Smooth muscle cell (in vitro differentiated cells): ENCODE results near the gene RAP1GDS1. TPM values are rescaled to one million over a fixed set of nuclear protein-coding genes. Genes with fewer than 3 reads are reported as not detected.

Experiments
- DNase-seq: peaks from one replicate; lab custom pipeline; 2025; ENCODE audit not compliant: unreplicated experiment; lab: John Stamatoyannopoulos, UW
- H2AFZ ChIP-seq: fragments of 200-600 bp; sonication (generic); 2 replicates; pipeline ENCODE4 v1.6.0; 2016; ENCODE audit warnings: antibody characterized with exemption, low read depth, mild to moderate bottlenecking
- H3F3A ChIP-seq: fragments of 200-600 bp; sonication (generic); 2 replicates; pipeline ENCODE4 v1.6.0; 2017; ENCODE audit warnings: antibody characterized with exemption, low read depth
- H3K27ac ChIP-seq: fragments of 200-600 bp; sonication (generic); 2 replicates; pipeline ENCODE4 v1.5.1; 2016; ENCODE audit warnings: low read depth, mild to moderate bottlenecking
- H3K27me3 ChIP-seq: fragments of 200-600 bp; sonication (generic); 2 replicates; pipeline ENCODE4 v1.6.1; 2016; ENCODE audit warnings: low read depth, mild to moderate bottlenecking
- H3K36me3 ChIP-seq: fragments of 200-600 bp; sonication (generic); 2 replicates; pipeline ENCODE4 v1.5.1; 2016; ENCODE audit warnings: low read depth
- H3K4me1 ChIP-seq: fragments of 200-600 bp; sonication (generic); 2 replicates; pipeline ENCODE4 v1.5.1; 2016; ENCODE audit warnings: low read depth
- H3K4me2 ChIP-seq: fragments of 200-600 bp; sonication (generic); 2 replicates; pipeline ENCODE4 v1.6.0; 2016; ENCODE audit warnings: mild to moderate bottlenecking
- H3K4me3 ChIP-seq: fragments of 200-600 bp; sonication (generic); 2 replicates; pipeline ENCODE4 v1.5.1; 2016; ENCODE audit warnings: mild to moderate bottlenecking
- H3K79me2 ChIP-seq: fragments of 200-600 bp; sonication (generic); 2 replicates; pipeline ENCODE4 v1.6.0; 2016; ENCODE audit warnings: low read depth, mild to moderate bottlenecking
- H3K9ac ChIP-seq: fragments of 200-600 bp; sonication (generic); 2 replicates; pipeline ENCODE4 v1.6.0; 2016; ENCODE audit warnings: low read depth
- H3K9me3 ChIP-seq: fragments of 200-600 bp; sonication (generic); replicated peaks from 2 replicates; pipeline ENCODE4 v1.5.1; 2016; ENCODE audit warnings: low read depth
- H4K20me1 ChIP-seq: fragments of 200-600 bp; sonication (generic); 2 replicates; pipeline ENCODE4 v1.6.0; 2016; ENCODE audit warnings: low read depth
- WGBS: methylation state at CpG from one replicate; pipeline ENCODE4 v1.1.7; 2016; ENCODE audit warnings: low lambda C conversion rate; 5-methylcytosine and 5-hydroxymethylcytosine counted together
- polyA plus RNA-seq: library from polyadenylated mRNA; unstranded; fragments of >200 nt; fragmentation: Nextera tagmentation; extraction: Ambion mirVana; gene quantifications from 2 replicates; pipeline ENCODE4 v1.2.1, GENCODE V29; 2016
- total RNA-seq: library from RNA; depleted of rRNA; stranded (reverse); fragments of >200 nt; gene quantifications from 2 replicates; pipeline ENCODE4 v1.2.3, GENCODE V29; 2014
- TF ChIP-seq, protein P1 (sequence below): fragments of 200-600 bp; sonication (generic); IDR thresholded peaks from 2 replicates; pipeline ENCODE4 v1.5.1; 2017; ENCODE audit warnings: borderline replicate concordance, mild to moderate bottlenecking, antibody characterized with exemption; ENCODE audit not compliant: insufficient read depth, poor library complexity, severe bottlenecking

The RAP1GDS1 gene
- total and polyA plus RNA-seq, 2 experiments from 2014 or later: 28.4 to 67.9 TPM

DNA sequence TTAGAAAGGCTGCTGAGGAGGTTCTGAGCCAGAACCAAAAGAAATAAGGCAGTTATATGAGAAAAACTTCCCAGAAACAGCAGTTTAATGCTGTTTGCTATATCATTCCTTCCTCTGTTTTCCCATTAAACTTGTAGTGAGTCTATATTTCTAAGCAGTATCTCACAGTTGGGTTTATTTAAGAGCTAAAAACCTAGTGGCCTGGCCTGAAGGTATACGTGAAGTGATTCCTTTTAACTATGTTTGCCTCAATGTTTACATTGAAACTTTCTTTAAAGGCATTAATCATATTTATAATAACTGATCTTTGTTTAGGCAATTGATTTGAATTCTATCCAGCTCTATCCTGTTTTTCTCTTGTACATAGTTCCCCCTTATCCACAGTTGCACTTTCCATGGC, 19.1 kb upstream of the RAP1GDS1 start:
- H3K4me1 ChIP-seq: no peaks in the 10 kb centered on the region
- TF ChIP-seq, protein P1, sequence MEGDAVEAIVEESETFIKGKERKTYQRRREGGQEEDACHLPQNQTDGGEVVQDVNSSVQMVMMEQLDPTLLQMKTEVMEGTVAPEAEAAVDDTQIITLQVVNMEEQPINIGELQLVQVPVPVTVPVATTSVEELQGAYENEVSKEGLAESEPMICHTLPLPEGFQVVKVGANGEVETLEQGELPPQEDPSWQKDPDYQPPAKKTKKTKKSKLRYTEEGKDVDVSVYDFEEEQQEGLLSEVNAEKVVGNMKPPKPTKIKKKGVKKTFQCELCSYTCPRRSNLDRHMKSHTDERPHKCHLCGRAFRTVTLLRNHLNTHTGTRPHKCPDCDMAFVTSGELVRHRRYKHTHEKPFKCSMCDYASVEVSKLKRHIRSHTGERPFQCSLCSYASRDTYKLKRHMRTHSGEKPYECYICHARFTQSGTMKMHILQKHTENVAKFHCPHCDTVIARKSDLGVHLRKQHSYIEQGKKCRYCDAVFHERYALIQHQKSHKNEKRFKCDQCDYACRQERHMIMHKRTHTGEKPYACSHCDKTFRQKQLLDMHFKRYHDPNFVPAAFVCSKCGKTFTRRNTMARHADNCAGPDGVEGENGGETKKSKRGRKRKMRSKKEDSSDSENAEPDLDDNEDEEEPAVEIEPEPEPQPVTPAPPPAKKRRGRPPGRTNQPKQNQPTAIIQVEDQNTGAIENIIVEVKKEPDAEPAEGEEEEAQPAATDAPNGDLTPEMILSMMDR: no peak

DNA sequence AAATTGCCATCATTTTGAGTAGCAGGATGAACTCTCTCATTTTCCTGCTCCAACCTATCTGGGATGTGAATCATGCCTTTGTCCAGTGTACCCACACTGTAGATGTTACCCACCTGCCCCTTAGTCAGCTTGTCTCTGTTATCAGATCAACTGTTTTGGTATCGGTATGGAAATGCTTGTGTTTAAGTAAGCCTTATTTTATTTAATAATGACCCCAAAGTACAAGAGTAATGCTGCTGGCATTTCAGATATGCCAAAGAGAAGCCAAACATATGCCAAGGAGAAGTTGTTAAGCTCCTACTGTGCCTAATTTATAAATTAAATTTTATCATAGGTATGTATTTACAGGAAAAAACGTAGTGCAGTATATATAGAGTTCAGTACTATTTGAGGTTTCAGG, 18.6 kb upstream of the RAP1GDS1 start:
- H3K36me3 ChIP-seq: no peaks in the 10 kb centered on the region
- H3F3A ChIP-seq: no peaks in the 10 kb centered on the region
- H3K4me2 ChIP-seq: no peak overlapping the region
- DNase-seq: no peak
- TF ChIP-seq, protein P1: no peak
- H3K4me1 ChIP-seq: no peaks in the 10 kb centered on the region
- H3K27me3 ChIP-seq: no peaks in the 10 kb centered on the region
- no peaks in the 10 kb centered on the region for H4K20me1 ChIP-seq
- no peaks in the 10 kb centered on the region for H3K79me2 ChIP-seq
- no peak overlapping the region for H3K27ac ChIP-seq
- no peak overlapping the region for H2AFZ ChIP-seq
- WGBS: 87% methylated on average over 2 of the region's 2 CpGs
- no peak overlapping the region for H3K4me3 ChIP-seq
- no peaks in the 10 kb centered on the region for H3K9me3 ChIP-seq
- no peak overlapping the region for H3K9ac ChIP-seq

More for the DNA sequence above, 19.1 kb upstream of the RAP1GDS1 start:
- Histone ChIP-seq H3K4me3 (no peak overlapping the region), H4K20me1 (no peaks in the 10 kb centered on the region), H3K27ac (no peak overlapping the region), H3K27me3 (no peaks in the 10 kb centered on the region), H2AFZ (no peak overlapping the region), H3K9me3 (no peaks in the 10 kb centered on the region), H3K9ac (no peak overlapping the region), H3K36me3 (no peaks in the 10 kb centered on the region), H3K4me2 (no peak overlapping the region), H3F3A (no peaks in the 10 kb centered on the region), H3K79me2 (no peaks in the 10 kb centered on the region)
- no peak for DNase-seq
- 100% methylated on average over 1 of the region's 1 CpG for WGBS

DNA sequence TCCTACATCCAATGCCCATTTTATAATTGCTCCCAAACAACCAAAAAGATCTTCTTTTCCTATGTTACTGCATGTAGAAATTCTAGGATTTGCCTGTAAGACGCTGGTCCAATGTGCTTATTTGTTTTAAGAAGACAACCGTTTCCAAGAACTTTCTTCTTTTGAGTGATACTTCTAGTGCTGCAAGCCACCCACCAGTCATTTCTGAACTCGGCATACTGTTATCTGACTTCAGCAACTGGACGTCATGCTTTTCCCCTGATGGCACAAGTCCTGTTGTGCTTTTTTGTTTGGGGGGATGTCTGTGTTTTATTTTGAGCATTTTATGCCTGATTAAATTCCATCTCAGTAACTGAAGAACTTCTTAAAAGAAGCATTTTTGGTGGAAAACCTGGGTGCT, 16.0 kb upstream of the RAP1GDS1 start:
- H4K20me1 ChIP-seq: no peaks in the 10 kb centered on the region
- TF ChIP-seq, protein P1: no peak
- H3K36me3 ChIP-seq: no peaks in the 10 kb centered on the region
- no peak for DNase-seq
- no peaks in the 10 kb centered on the region for H3F3A ChIP-seq
- WGBS: 80% methylated on average over 4 of the region's 4 CpGs
- no peak overlapping the region for H3K4me3 ChIP-seq
- H3K27ac ChIP-seq: no peak overlapping the region
- no peaks in the 10 kb centered on the region for H3K27me3 ChIP-seq
- H3K79me2 ChIP-seq: no peaks in the 10 kb centered on the region
- no peaks in the 10 kb centered on the region for H3K9me3 ChIP-seq
- no peaks in the 10 kb centered on the region for H3K4me1 ChIP-seq
- no peak overlapping the region for H3K4me2 ChIP-seq
- H2AFZ ChIP-seq: no peak overlapping the region
- H3K9ac ChIP-seq: no peak overlapping the region

DNA sequence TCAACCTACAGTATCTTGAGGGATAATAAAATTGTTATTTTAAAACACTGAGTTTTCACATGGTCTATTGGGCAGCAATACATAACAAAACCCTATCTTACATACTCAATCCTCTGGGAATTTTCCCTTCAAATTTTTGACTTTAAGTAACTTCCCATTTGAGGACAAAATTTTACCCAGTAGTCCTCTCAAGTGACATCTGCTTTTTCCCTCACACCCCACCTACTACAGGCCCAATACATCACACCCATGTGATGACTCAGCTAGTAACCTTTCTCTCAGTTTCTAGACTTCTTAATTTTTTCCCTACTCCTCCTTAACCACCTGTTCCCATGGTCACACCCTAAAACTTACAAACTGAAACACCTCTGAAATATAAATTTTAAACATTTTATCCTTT, 12.2 kb upstream of the RAP1GDS1 start:
- Histone ChIP-seq H3K9me3 (no peaks in the 10 kb centered on the region), H3K36me3 (no peaks in the 10 kb centered on the region), H3K4me3 (no peak overlapping the region), H3K27ac (no peak overlapping the region), H3K4me2 (no peak overlapping the region), H4K20me1 (no peaks in the 10 kb centered on the region), H3K27me3 (no peaks in the 10 kb centered on the region), H3K9ac (no peak overlapping the region), H2AFZ (no peak overlapping the region), H3K79me2 (no peaks in the 10 kb centered on the region), H3F3A (no peaks in the 10 kb centered on the region), H3K4me1 (no peaks in the 10 kb centered on the region)
- no peak for DNase-seq
- TF ChIP-seq, protein P1: no peak
